ENCODE results near the gene NFATC4.

NFATC4 gene

GRCh38 chr14:24398653-24399446 is 30.9 kb downstream of the NFATC4 start, which contains the start of gene NYNRIN:
TSS of gene NYNRIN (plus strand) at chr14:24399003. CDS start at chr14:24399247, 244 bp downstream.
- Histone ChIP-seq H3K27ac (ENCODE audit: extremely low read depth, low read depth, low read length) (peak within 1 kb of the TSS; percentile 69), H3K4me1 (ENCODE audit: control insufficient read depth, insufficient read depth, low read length) (peaks cover 18% of the 10 kb centered on the region; the same call in 1 of the 2 replicates), H3K4me3 (ENCODE audit: low read depth, low read length) (peak within 1 kb of the TSS; percentile 43), H3K9me3 (ENCODE audit: control insufficient read depth, insufficient read depth, low read depth, low read length) (no peaks in the 10 kb centered on the region), H3K36me3 (ENCODE audit: control insufficient read depth in 2 of 2, insufficient read depth in 1 of 2, low read length in 2 of 2) (no peaks in the 10 kb centered on the region)
- CTCF ChIA-PET = interaction anchor here (0.6 to 0.9 kb wide), 4 partner anchors 13 to 211 kb away, joined by 3 to 4 read pairs (median 3); no protein-coding TSS in a partner anchor
- POLR2A ChIA-PET = interaction anchor here (0.9 to 1.6 kb wide), 4 partner anchors 21 to 33 kb away, joined by 3 to 10 read pairs (median 6); partner anchors contain the start of genes CBLN3 and KHNYN
- TF ChIP-seq BCL6B (tag by site-specific recombination; IDR thresholded peaks at IDR 0.05) (no peak), KLF9 (tag by site-specific recombination; IDR thresholded peaks at IDR 0.05; ENCODE audit: low read depth) (peak; percentile 43; the same call in 1 of the 2 replicates), ZNF521 (tag by site-specific recombination; IDR thresholded peaks at IDR 0.05) (no peak), ZNF558 (tag by site-specific recombination; IDR thresholded peaks at IDR 0.05) (no peak), ZNF426 (tag by site-specific recombination; IDR thresholded peaks at IDR 0.05) (no peak), ZNF549 (tag by site-specific recombination; IDR thresholded peaks at IDR 0.05) (no peak), ZNF157 (tag by site-specific recombination; IDR thresholded peaks at IDR 0.05) (no peak), ZNF398 (tag by site-specific recombination; IDR thresholded peaks at IDR 0.05) (peak; percentile 85), ZNF341 (tag by site-specific recombination; IDR thresholded peaks at IDR 0.05; ENCODE audit: low read depth) (peak; percentile 16; the same call in 1 of the 2 replicates), ZNF2 (tag by site-specific recombination; IDR thresholded peaks at IDR 0.05) (no peak), ZBTB8A (tag by site-specific recombination; IDR thresholded peaks at IDR 0.05) (peak; percentile 40; the same call in 1 of the 2 replicates), ZNF248 (tag by site-specific recombination; IDR thresholded peaks at IDR 0.05) (no peak), GLIS1 (tag by site-specific recombination; IDR thresholded peaks at IDR 0.05) (peak; percentile 74), EGR2 (tag by site-specific recombination; IDR thresholded peaks at IDR 0.05; ENCODE audit: low read depth) (no peak), ZNF777 (tag by site-specific recombination; IDR thresholded peaks at IDR 0.05; ENCODE audit: borderline replicate concordance) (no peak), ZNF133 (tag by site-specific recombination; IDR thresholded peaks at IDR 0.05) (no peak), ZNF664 (tag by site-specific recombination; IDR thresholded peaks at IDR 0.05) (no peak), KLF7 (tag by site-specific recombination; IDR thresholded peaks at IDR 0.05; ENCODE audit: borderline replicate concordance) (no peak), SP2 (tag by site-specific recombination; IDR thresholded peaks at IDR 0.05) (peak; percentile 77), KLF1 (tag by site-specific recombination; IDR thresholded peaks at IDR 0.05) (peak; percentile 48), ZNF488 (tag by site-specific recombination; IDR thresholded peaks at IDR 0.05) (no peak), PRDM2 (tag by site-specific recombination; IDR thresholded peaks at IDR 0.05; ENCODE audit: borderline replicate concordance) (no peak), ZNF148 (tag by site-specific recombination; IDR thresholded peaks at IDR 0.05; ENCODE audit: borderline replicate concordance) (no peak), ZFP69B (tag by site-specific recombination; IDR thresholded peaks at IDR 0.05) (peak; percentile 93), OSR2 (tag by site-specific recombination; IDR thresholded peaks at IDR 0.05) (no peak)

All from HEK293 (cell line).